H9 (cell line): ENCODE results near the gene SCNN1B. TPM values are rescaled to one million over a fixed set of nuclear protein-coding genes. Genes with fewer than 3 reads are reported as not detected.

Experiments
- DNase-seq: peaks from one replicate; pipeline ENCODE4 v3.0.0-alpha.2; 2017
- H2AFZ ChIP-seq: one replicate; pipeline ENCODE4 v1.6.1; 2013; ENCODE audit warnings: mild to moderate bottlenecking, low read length, control low read depth, moderate library complexity
- H2AK5ac ChIP-seq: 2 replicates; pipeline ENCODE4 v1.6.1; 2013; ENCODE audit warnings: low read length, control low read depth, mixed read lengths; ENCODE audit not compliant: insufficient read length
- H2BK120ac ChIP-seq: one replicate; pipeline ENCODE4 v1.6.1; 2013; ENCODE audit warnings: low read depth, mild to moderate bottlenecking, low read length, control low read depth, inconsistent platforms; ENCODE audit not compliant: poor library complexity, severe bottlenecking
- H2BK12ac ChIP-seq: 2 replicates; pipeline ENCODE4 v1.6.1; 2013; ENCODE audit warnings: low read length, control low read depth, mixed read lengths, low read depth; ENCODE audit not compliant: insufficient read length
- H2BK15ac ChIP-seq: 2 replicates; pipeline ENCODE4 v1.6.1; 2013; ENCODE audit warnings: low read depth, low read length, control low read depth
- H2BK20ac ChIP-seq: one replicate; pipeline ENCODE4 v1.6.1; 2013; ENCODE audit warnings: low read depth, mild to moderate bottlenecking, low read length, control low read depth, inconsistent platforms; ENCODE audit not compliant: poor library complexity, severe bottlenecking
- H2BK5ac ChIP-seq: 2 replicates; pipeline ENCODE4 v1.6.1; 2013; ENCODE audit warnings: low read length, control low read depth, mixed read lengths; ENCODE audit not compliant: insufficient read length
- H3K14ac ChIP-seq: 2 replicates; pipeline ENCODE4 v1.6.1; 2013; ENCODE audit warnings: low read length, control low read depth; ENCODE audit not compliant: insufficient read depth
- H3K18ac ChIP-seq: 2 replicates; pipeline ENCODE4 v1.6.1; 2013; ENCODE audit warnings: low read depth, mild to moderate bottlenecking, mixed read lengths, low read length, control low read depth; ENCODE audit not compliant: insufficient read length
- H3K23ac ChIP-seq: 2 replicates; pipeline ENCODE4 v1.6.1; 2013; ENCODE audit warnings: low read length, control low read depth, mixed read lengths, low read depth; ENCODE audit not compliant: insufficient read length
- H3K23me2 ChIP-seq: 2 replicates; pipeline ENCODE4 v1.6.1; 2013; ENCODE audit warnings: low read depth, mild to moderate bottlenecking, mixed read lengths, low read length, control low read depth; ENCODE audit not compliant: insufficient read length, poor library complexity, severe bottlenecking
- H3K27ac ChIP-seq: 2 replicates; pipeline ENCODE4 v1.5.1; 2013; ENCODE audit warnings: low read length, control low read depth, mixed read lengths, low read depth; ENCODE audit not compliant: insufficient read length
- H3K27me3 ChIP-seq: 2 replicates; pipeline ENCODE4 v1.6.1; 2013; ENCODE audit warnings: low read length, control low read depth, inconsistent platforms; ENCODE audit not compliant: insufficient read depth
- H3K4ac ChIP-seq: 2 replicates; pipeline ENCODE4 v1.6.1; 2013; ENCODE audit warnings: low read depth, mild to moderate bottlenecking, control low read depth, inconsistent platforms, low read length, moderate library complexity
- H3K4me1 ChIP-seq: 2 replicates; pipeline ENCODE4 v1.6.1; 2013; ENCODE audit warnings: low read length, control low read depth, inconsistent platforms; ENCODE audit not compliant: insufficient read depth
- H3K4me2 ChIP-seq: 2 replicates; pipeline ENCODE4 v1.6.1; 2013; ENCODE audit warnings: low read length, control low read depth, mixed read lengths; ENCODE audit not compliant: insufficient read length, insufficient read depth
- H3K56ac ChIP-seq: 2 replicates; pipeline ENCODE4 v1.6.1; 2013; ENCODE audit warnings: low read depth, mild to moderate bottlenecking, mixed read lengths, low read length, control low read depth; ENCODE audit not compliant: insufficient read length
- H3K79me1 ChIP-seq: 2 replicates; pipeline ENCODE4 v1.6.1; 2013; ENCODE audit warnings: low read depth, mild to moderate bottlenecking, moderate library complexity, low read length, control low read depth, inconsistent platforms; ENCODE audit not compliant: insufficient read depth, poor library complexity, severe bottlenecking
- H3K79me2 ChIP-seq: 2 replicates; pipeline ENCODE4 v1.6.1; 2013; ENCODE audit warnings: low read length, control low read depth, inconsistent platforms; ENCODE audit not compliant: insufficient read depth
- H3K9ac ChIP-seq: 2 replicates; pipeline ENCODE4 v1.6.1; 2013; ENCODE audit warnings: low read length, control low read depth, mixed read lengths; ENCODE audit not compliant: insufficient read length; ENCODE audit errors: extremely low read depth
- H3K9me3 ChIP-seq: one replicate; pipeline ENCODE4 v1.6.1; 2013; ENCODE audit warnings: low read depth, low read length, inconsistent platforms; ENCODE audit not compliant: control insufficient read depth
- H3T11ph ChIP-seq: one replicate; pipeline ENCODE4 v1.6.1; 2013; ENCODE audit warnings: mild to moderate bottlenecking, low read length, control low read depth, inconsistent platforms
- H4K20me1 ChIP-seq: one replicate; pipeline ENCODE4 v1.6.1; 2013; ENCODE audit not compliant: control insufficient read depth, insufficient read length, insufficient read depth
- H4K5ac ChIP-seq: 2 replicates; pipeline ENCODE4 v1.6.1; 2013; ENCODE audit warnings: low read depth, mild to moderate bottlenecking, mixed read lengths, low read length, control low read depth; ENCODE audit not compliant: insufficient read length
- H4K8ac ChIP-seq: replicated peaks from 2 replicates; pipeline ENCODE4 v1.6.1; 2013; ENCODE audit warnings: low read length, control low read depth, mixed read lengths, low read depth; ENCODE audit not compliant: insufficient read length
- H4K91ac ChIP-seq: 2 replicates; pipeline ENCODE4 v1.6.1; 2013; ENCODE audit warnings: low read depth, mild to moderate bottlenecking, moderate library complexity, mixed read lengths, low read length, control low read depth; ENCODE audit not compliant: insufficient read length
- H3K27ac Mint-ChIP-seq, 3 experiments: 2 replicates in 2 of 3; 3 replicates in 1 of 3; pipeline ENCODE4 v1.8.0; 2020 to 2021; ENCODE audit warnings: mixed read lengths in 3 of 3, mild to moderate bottlenecking in 1 of 3, moderate library complexity in 1 of 3
- H3K27me3 Mint-ChIP-seq: 2 replicates; pipeline ENCODE4 v1.8.0; 2021; ENCODE audit warnings: low read depth, mild to moderate bottlenecking, moderate library complexity, mixed read lengths
- H3K36me3 Mint-ChIP-seq, 3 experiments: 2 replicates in 2 of 3; 3 replicates in 1 of 3; pipeline ENCODE4 v1.8.0; 2020 to 2021; ENCODE audit warnings: low read depth in 3 of 3, mixed read lengths in 3 of 3; ENCODE audit not compliant: insufficient read depth in 1 of 3
- H3K4me1 Mint-ChIP-seq, 2 experiments: 2 replicates each; pipeline ENCODE4 v1.8.0; 2020; ENCODE audit warnings: mixed read lengths in 2 of 2
- H3K4me3 Mint-ChIP-seq, 2 experiments: 2 replicates in 1 of 2; 3 replicates in 1 of 2; pipeline ENCODE4 v1.8.0; 2020 to 2021; ENCODE audit warnings: mild to moderate bottlenecking in 2 of 2, mixed read lengths in 2 of 2, moderate library complexity in 1 of 2
- H3K9me3 Mint-ChIP-seq, 2 experiments: 2 replicates in 1 of 2; 3 replicates in 1 of 2; pipeline ENCODE4 v1.8.0; 2020; ENCODE audit warnings: mild to moderate bottlenecking in 2 of 2, mixed read lengths in 2 of 2, moderate library complexity in 1 of 2
- CTCF ChIP-seq: fragments of 200-600 bp; sonication (generic); conservative IDR thresholded peaks from 3 replicates; pipeline ENCODE4 v1.8.0; 2021; ENCODE audit warnings: antibody characterized with exemption, mild to moderate bottlenecking
- WGBS: extraction: QIAGEN DNeasy Blood & Tissue Kit; methylation state at CpG from one replicate; pipeline ENCODE4 v1.1.7; 2013; ENCODE audit warnings: missing lambda C conversion rate, low lambda C conversion rate, mixed read lengths; ENCODE audit not compliant: insufficient read length; ENCODE audit errors: extremely low coverage; 5-methylcytosine and 5-hydroxymethylcytosine counted together
- total RNA-seq: library from RNA; stranded (reverse); gene quantifications from 2 replicates; pipeline ENCODE4 v1.2.1, GENCODE V29; 2021

The SCNN1B gene
- total RNA-seq, 1 experiment from 2014 or later = 0.11 TPM

GRCh38 chr16:23267647-23268046 lies 34.5 kb upstream of the SCNN1B start:
- TF ChIP-seq CTCF = no peak
- H3K23ac ChIP-seq = no peak overlapping the region
- H3K27ac ChIP-seq = no peak overlapping the region
- no peak overlapping the region for H2BK120ac ChIP-seq
- no peak overlapping the region for H3K4me2 ChIP-seq
- no peaks in the 10 kb centered on the region for H3K79me1 ChIP-seq
- no peak overlapping the region for H2BK20ac ChIP-seq
- WGBS = no CpG with 5 or more reads among the region's 6 CpGs
- no peak overlapping the region for H3T11ph ChIP-seq
- H3K56ac ChIP-seq = no peak overlapping the region
- H3K23me2 ChIP-seq = no peaks in the 10 kb centered on the region
- H3K9ac ChIP-seq = no peak overlapping the region
- no peak overlapping the region for H3K18ac ChIP-seq
- no peaks in the 10 kb centered on the region for H4K20me1 ChIP-seq
- H3K9me3 Mint-ChIP-seq = 0 out of 5 replicates have a peak, but pooled peaks cover 0 to 2% of the 10 kb centered on the region in 2 experiments
- no peak overlapping the region for H3K4me3 Mint-ChIP-seq
- H3K4me1 ChIP-seq = no peaks in the 10 kb centered on the region
- H2AFZ ChIP-seq = no peak overlapping the region
- no peak overlapping the region for H2BK15ac ChIP-seq
- H3K9me3 ChIP-seq = no peaks in the 10 kb centered on the region
- H2BK5ac ChIP-seq = no peak overlapping the region
- H3K27ac Mint-ChIP-seq = peak overlapping the region in 1 of 3 experiments; percentile 8; a peak in 2 of 7 replicates
- H2AK5ac ChIP-seq = no peak overlapping the region
- H2BK12ac ChIP-seq = no peak overlapping the region
- peaks cover 0 to 1% (median 0%) of the 10 kb centered on the region in 3 experiments; a peak in 1 of 7 replicates for H3K36me3 Mint-ChIP-seq
- H4K5ac ChIP-seq = no peak overlapping the region
- no peak overlapping the region for H3K4ac ChIP-seq
- no peak overlapping the region for H3K14ac ChIP-seq
- H3K27me3 Mint-ChIP-seq = peaks cover 2% of the 10 kb centered on the region; the same call in 1 of the 2 replicates
- no peaks in the 10 kb centered on the region for H3K79me2 ChIP-seq
- no peak overlapping the region for H4K8ac ChIP-seq
- H3K4me1 Mint-ChIP-seq = no peaks in the 10 kb centered on the region
- no peak for DNase-seq
- no peak overlapping the region for H4K91ac ChIP-seq
- no peaks in the 10 kb centered on the region for H3K27me3 ChIP-seq
